HL-60 (cell line): ENCODE measurements around the gene GLT8D1.

Source experiments
- DNase-seq, 2 experiments: peaks; one replicate each; pipeline ENCODE4 v3.0.0-alpha.2; 2010 to 2020; ENCODE audit warnings: low read depth in 1 of 2, low spot score in 1 of 2
- H3K27ac ChIP-seq: fragments of 250-450 bp; sonication (Bioruptor Pico); replicated peaks from 2 replicates; pipeline ENCODE4 v1.5.1; 2020; ENCODE audit warnings: mild to moderate bottlenecking, moderate library complexity
- H3K27me3 ChIP-seq: fragments of 250-450 bp; sonication (Bioruptor Pico); 2 replicates; pipeline ENCODE4 v1.5.1; 2021; ENCODE audit warnings: mild to moderate bottlenecking, moderate library complexity; ENCODE audit not compliant: insufficient read depth, poor library complexity, severe bottlenecking
- H3K4me3 ChIP-seq: replicated peaks from 2 replicates; pipeline ENCODE4 v1.5.1; 2011; ENCODE audit warnings: mild to moderate bottlenecking, control low read depth, low read length; ENCODE audit not compliant: insufficient read depth
- CTCF ChIP-seq: IDR thresholded peaks from one replicate; pipeline ENCODE4 v1.5.1; 2011; ENCODE audit warnings: low read length, control low read depth, inconsistent platforms; ENCODE audit not compliant: insufficient read depth
- GABPA ChIP-seq: IDR thresholded peaks from 2 replicates; pipeline ENCODE4 v1.6.1; 2012; ENCODE audit warnings: low read depth
- POLR2AphosphoS5 ChIP-seq: IDR thresholded peaks from 2 replicates; pipeline ENCODE4 v1.6.1; 2012; ENCODE audit warnings: low read depth
- REST ChIP-seq: IDR thresholded peaks from 2 replicates; pipeline ENCODE4 v1.6.1; 2012; ENCODE audit warnings: low read depth; ENCODE audit not compliant: insufficient replicate concordance
- SPI1 ChIP-seq: IDR thresholded peaks from 2 replicates; pipeline ENCODE4 v1.6.1; 2012; ENCODE audit warnings: low read depth, mild to moderate bottlenecking, borderline replicate concordance

The GLT8D1 gene

GRCh38 chr3:52743721-52744120 lies 38.1 kb upstream of the GLT8D1 start:
- no peak for TF ChIP-seq GABPA
- TF ChIP-seq POLR2AphosphoS5 = no peak
- no peak for TF ChIP-seq REST
- Histone ChIP-seq H3K27me3 (no peaks in the 10 kb centered on the region), H3K27ac (no peak overlapping the region), H3K4me3 (no peak overlapping the region)
- DNase-seq = no peak

GRCh38 chr3:52743152-52743551 lies 37.6 kb upstream of the GLT8D1 start:
- Histone ChIP-seq H3K27ac (no peak overlapping the region), H3K4me3 (no peak overlapping the region), H3K27me3 (no peaks in the 10 kb centered on the region)
- TF ChIP-seq GABPA (no peak), REST (no peak), SPI1 (no peak), CTCF (no peak), POLR2AphosphoS5 (no peak)
- no peak for DNase-seq

GRCh38 chr3:52742418-52743041 lies 36.9 kb upstream of the GLT8D1 start:
- DNase-seq = peak in 1 of 2 experiments; percentile 23
- H3K4me3 ChIP-seq = no peak overlapping the region
- H3K27ac ChIP-seq = no peak overlapping the region
- no peak for TF ChIP-seq GABPA
- peak; percentile 33 for TF ChIP-seq CTCF
- no peaks in the 10 kb centered on the region for H3K27me3 ChIP-seq

GRCh38 chr3:52739730-52740129 lies 34.1 kb upstream of the GLT8D1 start:
- H3K27me3 ChIP-seq = no peaks in the 10 kb centered on the region
- no peak for DNase-seq
- TF ChIP-seq CTCF (no peak), GABPA (no peak), REST (no peak), SPI1 (no peak)
- H3K27ac ChIP-seq = no peak overlapping the region
- H3K4me3 ChIP-seq = no peak overlapping the region
